Measurements from ENCODE around the gene HCK. TPM values are rescaled to one million over a fixed set of nuclear protein-coding genes. Genes with fewer than 3 reads are reported as not detected.

The HCK gene
- total RNA-seq, 2 donors from 2014 or later = 0.24 to 0.40 TPM

DNA sequence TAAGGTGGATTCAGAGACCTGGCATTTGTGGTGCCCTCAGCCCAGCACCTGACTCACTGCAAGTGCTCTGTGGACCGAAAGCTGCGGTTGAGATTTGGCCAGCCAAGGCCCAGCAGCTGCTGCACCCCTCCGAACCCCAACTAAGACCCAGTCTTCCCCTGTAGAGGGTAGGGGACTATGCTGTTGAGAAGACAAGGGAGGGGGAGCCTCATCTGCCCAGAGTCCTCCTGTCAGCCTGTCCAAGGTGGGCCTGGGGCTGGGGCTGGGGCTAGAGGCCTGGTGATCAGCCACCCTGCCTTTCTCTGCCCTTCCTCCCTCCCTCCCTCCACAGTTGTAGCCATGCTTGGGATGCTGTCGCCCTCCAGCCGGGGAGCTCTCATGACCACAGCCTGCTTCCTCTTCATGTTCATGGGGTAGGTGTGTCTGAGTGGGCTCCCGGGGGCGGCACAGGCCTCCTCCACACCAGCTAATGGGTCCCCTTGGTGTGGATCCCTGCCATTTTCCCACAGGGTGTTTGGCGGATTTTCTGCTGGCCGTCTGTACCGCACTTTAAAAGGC lies 98.3 kb downstream of the HCK start:
- H3K27ac Mint-ChIP-seq = peak overlapping the region; percentile 42
- TF ChIP-seq, protein P1, sequence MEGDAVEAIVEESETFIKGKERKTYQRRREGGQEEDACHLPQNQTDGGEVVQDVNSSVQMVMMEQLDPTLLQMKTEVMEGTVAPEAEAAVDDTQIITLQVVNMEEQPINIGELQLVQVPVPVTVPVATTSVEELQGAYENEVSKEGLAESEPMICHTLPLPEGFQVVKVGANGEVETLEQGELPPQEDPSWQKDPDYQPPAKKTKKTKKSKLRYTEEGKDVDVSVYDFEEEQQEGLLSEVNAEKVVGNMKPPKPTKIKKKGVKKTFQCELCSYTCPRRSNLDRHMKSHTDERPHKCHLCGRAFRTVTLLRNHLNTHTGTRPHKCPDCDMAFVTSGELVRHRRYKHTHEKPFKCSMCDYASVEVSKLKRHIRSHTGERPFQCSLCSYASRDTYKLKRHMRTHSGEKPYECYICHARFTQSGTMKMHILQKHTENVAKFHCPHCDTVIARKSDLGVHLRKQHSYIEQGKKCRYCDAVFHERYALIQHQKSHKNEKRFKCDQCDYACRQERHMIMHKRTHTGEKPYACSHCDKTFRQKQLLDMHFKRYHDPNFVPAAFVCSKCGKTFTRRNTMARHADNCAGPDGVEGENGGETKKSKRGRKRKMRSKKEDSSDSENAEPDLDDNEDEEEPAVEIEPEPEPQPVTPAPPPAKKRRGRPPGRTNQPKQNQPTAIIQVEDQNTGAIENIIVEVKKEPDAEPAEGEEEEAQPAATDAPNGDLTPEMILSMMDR (conservative IDR thresholded peaks at IDR 0.05) = no peak
- no peaks in the 10 kb centered on the region for H3K27me3 Mint-ChIP-seq (ENCODE audit: insufficient read depth)
- Histone ChIP-seq H3K27me3 (ENCODE audit: control insufficient read depth, insufficient read depth, low read length, poor library complexity, severe bottlenecking) (no peaks in the 10 kb centered on the region), H3K9me3 (ENCODE audit: control insufficient read depth, low read length) (no peaks in the 10 kb centered on the region), H3K36me3 (ENCODE audit: control insufficient read depth, insufficient read depth, low read length) (peaks cover 77% of the 10 kb centered on the region), H3K4me3 (ENCODE audit: low read length) (no peak overlapping the region), H3K27ac (ENCODE audit: low read depth, low read length) (no peak overlapping the region), H3K4me1 (ENCODE audit: control insufficient read depth, insufficient read depth, low read length) (peaks cover under 1% of the 10 kb centered on the region), H3K9ac (ENCODE audit: extremely low read depth, low read length, poor library complexity, severe bottlenecking) (no peak overlapping the region)
- H3K4me3 Mint-ChIP-seq = no peak overlapping the region
- peaks cover 84% of the 10 kb centered on the region for H3K36me3 Mint-ChIP-seq (ENCODE audit: low read depth)
- H3K4me1 Mint-ChIP-seq = no peaks in the 10 kb centered on the region
- DNase-seq = no peak
- no peaks in the 10 kb centered on the region for H3K9me3 Mint-ChIP-seq
- WGBS, 2 experiments (ENCODE audit: insufficient coverage in 1 of 2, insufficient read length in 1 of 2) = 96 to 100% methylated on average over 4 to 10 of the region's 10 CpGs

Other genes starting within 250 kb of the HCK start
- gene MYLK2, start 232.9 kb upstream of the HCK start, total RNA-seq = under 1 TPM; 0.20 to 0.29 TPM
- gene FOXS1, start 206.6 kb upstream of the HCK start, total RNA-seq = not detected
- 1 to 10 TPM; 3.8 to 7.2 TPM for gene DUSP15, start 181.7 kb upstream of the HCK start, total RNA-seq
- under 1 TPM; 0.29 to 0.51 TPM for gene TTLL9, start 181.6 kb upstream of the HCK start, total RNA-seq
- 10 to 100 TPM; 20.4 to 24.4 TPM for gene PDRG1, start 100.2 kb upstream of the HCK start, total RNA-seq
- gene XKR7, start 84.1 kb upstream of the HCK start, total RNA-seq = 1 to 10 TPM; 2.7 to 3.1 TPM
- 1 to 10 TPM; 5.2 to 7.8 TPM for gene CCM2L, start 41.8 kb upstream of the HCK start, total RNA-seq
- gene TM9SF4, start 57.5 kb downstream of the HCK start, total RNA-seq = 10 to 100 TPM; 77.2 to 84.8 TPM
- 10 to 100 TPM; 25.5 to 34.5 TPM for gene PLAGL2, start 155.5 kb downstream of the HCK start, total RNA-seq
- 10 to 100 TPM; 43.9 to 44.8 TPM for gene POFUT1, start 155.6 kb downstream of the HCK start, total RNA-seq
- 10 to 100 TPM; 31.4 to 41.1 TPM for gene KIF3B, start 225.4 kb downstream of the HCK start, total RNA-seq